GM12878 (cell line): ENCODE results near the gene NRG3.

Source experiments
- CTCF ChIP-seq, 3 experiments: IDR thresholded peaks in 2 of 3; conservative IDR thresholded peaks in 1 of 3; 2 replicates each; pipeline ENCODE4 v1.5.1; 2011; ENCODE audit warnings: low read depth in 3 of 3, low read length in 3 of 3, mild to moderate bottlenecking in 3 of 3, control low read depth in 2 of 3, moderate library complexity in 2 of 3, inconsistent platforms in 1 of 3, mixed read lengths in 1 of 3; ENCODE audit not compliant: control insufficient read depth in 2 of 3, insufficient read depth in 1 of 3; ENCODE audit errors: extremely low read depth in 1 of 3
- ETV6 ChIP-seq, 2 experiments: fragments of 450-650 bp in 1 of 2; IDR thresholded peaks in 1 of 2; conservative IDR thresholded peaks in 1 of 2; 2 replicates each; pipeline ENCODE4 v1.6.1; 2014; ENCODE audit warnings: antibody characterized with exemption in 1 of 2, borderline replicate concordance in 1 of 2, low read depth in 1 of 2, mild to moderate bottlenecking in 1 of 2, moderate library complexity in 1 of 2
- MEF2A ChIP-seq: IDR thresholded peaks from 2 replicates; pipeline ENCODE4 v1.6.1; 2011; ENCODE audit warnings: low read depth, mild to moderate bottlenecking, low read length, moderate library complexity; ENCODE audit not compliant: insufficient read depth
- REST ChIP-seq: IDR thresholded peaks from 2 replicates; pipeline ENCODE4 v1.6.1; 2012; ENCODE audit warnings: mild to moderate bottlenecking, low read depth, low read length

- no peak for TF ChIP-seq CTCF (IDR thresholded peaks at IDR 0.05 in 2 of 3, conservative IDR thresholded peaks at IDR 0.05 in 1 of 3; ENCODE audit: control insufficient read depth in 2 of 3, extremely low read depth in 1 of 3, insufficient read depth in 1 of 3, low read depth in 3 of 3, low read length in 3 of 3)
- no peak for TF ChIP-seq ETV6 (conservative IDR thresholded peaks at IDR 0.05 in 1 of 2, IDR thresholded peaks at IDR 0.05 in 1 of 2; ENCODE audit: borderline replicate concordance in 1 of 2, low read depth in 1 of 2)
- no peak for TF ChIP-seq MEF2A
- TF ChIP-seq REST = no peak
These were observed 365.4 kb downstream of the NRG3 start for GRCh38 chr10:82240408-82240807.
